SK-N-SH treated with all-trans-retinoic acid at 6 μM for 48 hours (cell line): ENCODE measurements around the gene OXER1.

Experiments
- ARNTL ChIP-seq: fragments of 450-650 bp; formaldehyde crosslinking; IDR thresholded peaks from 2 replicates; pipeline ENCODE4 v1.5.0; 2020; ENCODE audit warnings: low read depth, mild to moderate bottlenecking, moderate library complexity, borderline replicate concordance
- CREB5 ChIP-seq: fragments of 250-450 bp; sonication (Bioruptor Pico); IDR thresholded peaks from 2 replicates; pipeline ENCODE4 v1.5.1; 2020; ENCODE audit warnings: low read depth, mild to moderate bottlenecking, moderate library complexity
- OSR1 ChIP-seq: fragments of 250-450 bp; sonication (Bioruptor Pico); IDR thresholded peaks from 2 replicates; pipeline ENCODE4 v1.8.0; 2022; ENCODE audit warnings: moderate library complexity, mild to moderate bottlenecking, inconsistent platforms
- PATZ1 ChIP-seq: fragments of 250-450 bp; sonication (Bioruptor Pico); IDR thresholded peaks from 2 replicates; pipeline ENCODE4 v1.8.0; 2020; ENCODE audit warnings: mild to moderate bottlenecking, moderate library complexity, borderline replicate concordance
- PPARA ChIP-seq: fragments of 250-450 bp; sonication (Bioruptor Pico); IDR thresholded peaks from 2 replicates; pipeline ENCODE4 v1.5.0; 2020; ENCODE audit warnings: mild to moderate bottlenecking, borderline replicate concordance
- TOX ChIP-seq: fragments of 250-450 bp; sonication (Bioruptor Pico); IDR thresholded peaks from 2 replicates; pipeline ENCODE4 v1.8.0; 2021; ENCODE audit warnings: mild to moderate bottlenecking, moderate library complexity, borderline replicate concordance
- ZC3H10 ChIP-seq: fragments of 250-450 bp; sonication (Bioruptor Pico); IDR thresholded peaks from 2 replicates; pipeline ENCODE4 v1.5.1; 2021; ENCODE audit warnings: mild to moderate bottlenecking, moderate library complexity
- ZFP3 ChIP-seq: fragments of 250-450 bp; sonication (Bioruptor Pico); IDR thresholded peaks from 2 replicates; pipeline ENCODE4 v1.5.0; 2020; ENCODE audit warnings: mild to moderate bottlenecking, moderate library complexity
- ZFP30 ChIP-seq: fragments of 450-650 bp; formaldehyde crosslinking; IDR thresholded peaks from 2 replicates; pipeline ENCODE4 v1.5.0; 2022; ENCODE audit warnings: mild to moderate bottlenecking, moderate library complexity
- ZNF8 ChIP-seq: fragments of 450-650 bp; formaldehyde crosslinking; IDR thresholded peaks from 2 replicates; pipeline ENCODE4 v1.5.0; 2020; ENCODE audit warnings: mild to moderate bottlenecking, moderate library complexity

GRCh38 chr2:42744545-42745082, 19.3 kb downstream of the OXER1 start:
- TF ChIP-seq ZFP3 (CRISPR knock-in tag) (no peak), CREB5 (CRISPR knock-in tag) (no peak), TOX (no peak), OSR1 (CRISPR knock-in tag) (no peak), ZFP30 (CRISPR knock-in tag) (no peak), ARNTL (CRISPR knock-in tag) (no peak), ZNF8 (CRISPR knock-in tag) (no peak), ZC3H10 (CRISPR knock-in tag) (no peak), PATZ1 (CRISPR knock-in tag) (no peak), PPARA (CRISPR knock-in tag) (no peak)
